Measurements from ENCODE around the gene PLA2G4B. TPM values are rescaled to one million over a fixed set of nuclear protein-coding genes. Genes with fewer than 3 reads are reported as not detected.

PLA2G4B gene
- total RNA-seq, 1 experiment from 2014 or later: 4.7 TPM

DNA sequence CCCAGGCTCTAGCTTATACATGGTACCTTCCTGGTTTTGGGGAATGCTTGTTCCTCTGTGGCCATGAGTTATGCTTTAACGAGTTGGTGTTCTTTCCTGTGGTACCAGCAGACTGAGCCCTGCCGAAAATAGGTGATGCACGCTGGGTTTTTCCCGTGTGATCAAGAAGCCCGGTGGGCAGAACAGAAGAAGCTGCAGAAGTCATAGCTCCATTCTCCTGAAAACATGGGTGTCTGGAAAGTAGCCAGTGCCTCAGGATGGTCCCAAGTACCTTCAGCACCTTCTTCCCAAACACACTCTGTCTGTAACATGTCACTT is 39.2 kb upstream of the PLA2G4B start:
- CTCF ChIA-PET: no interaction called here
- POLR2A ChIA-PET: interaction anchor here (0.6 kb wide), 1 partner anchor 63 kb away, joined by 4 read pairs; no protein-coding TSS in a partner anchor
- Histone ChIP-seq H3K27me3 (ENCODE audit: control insufficient read depth, insufficient read depth, low read length) (no peaks in the 10 kb centered on the region), H3K27ac (ENCODE audit: low read length) (no peak overlapping the region), H3K36me3 (ENCODE audit: control insufficient read depth, insufficient read depth, low read length) (no peaks in the 10 kb centered on the region; the same call in 1 of the 2 replicates), H3K4me1 (ENCODE audit: control insufficient read depth, insufficient read depth, low read length) (peaks cover 2% of the 10 kb centered on the region), H3K4me3 (ENCODE audit: low read depth in 2 of 2, low read length in 2 of 2) (no peak overlapping the region), H3K9me3 (ENCODE audit: control insufficient read depth, insufficient read depth, low read depth, low read length) (no peaks in the 10 kb centered on the region)
- in situ Hi-C loops (cut with HindIII; ENCODE audit: low pct_unique_long_range_greater_than_20kb, low sequenced_read_pairs): no loop called here
- TF ChIP-seq CTCF (IDR thresholded peaks at IDR 0.05) (no peak), POLR2AphosphoS5 (IDR thresholded peaks at IDR 0.05; ENCODE audit: low read depth, low read length) (no peak), SIN3A (IDR thresholded peaks at IDR 0.05; ENCODE audit: borderline replicate concordance, insufficient read depth, low read depth, low read length) (no peak), TCF7L2 (IDR thresholded peaks at IDR 0.05; ENCODE audit: low read depth, low read length) (no peak)
- TF ChIP-seq, protein P1, sequence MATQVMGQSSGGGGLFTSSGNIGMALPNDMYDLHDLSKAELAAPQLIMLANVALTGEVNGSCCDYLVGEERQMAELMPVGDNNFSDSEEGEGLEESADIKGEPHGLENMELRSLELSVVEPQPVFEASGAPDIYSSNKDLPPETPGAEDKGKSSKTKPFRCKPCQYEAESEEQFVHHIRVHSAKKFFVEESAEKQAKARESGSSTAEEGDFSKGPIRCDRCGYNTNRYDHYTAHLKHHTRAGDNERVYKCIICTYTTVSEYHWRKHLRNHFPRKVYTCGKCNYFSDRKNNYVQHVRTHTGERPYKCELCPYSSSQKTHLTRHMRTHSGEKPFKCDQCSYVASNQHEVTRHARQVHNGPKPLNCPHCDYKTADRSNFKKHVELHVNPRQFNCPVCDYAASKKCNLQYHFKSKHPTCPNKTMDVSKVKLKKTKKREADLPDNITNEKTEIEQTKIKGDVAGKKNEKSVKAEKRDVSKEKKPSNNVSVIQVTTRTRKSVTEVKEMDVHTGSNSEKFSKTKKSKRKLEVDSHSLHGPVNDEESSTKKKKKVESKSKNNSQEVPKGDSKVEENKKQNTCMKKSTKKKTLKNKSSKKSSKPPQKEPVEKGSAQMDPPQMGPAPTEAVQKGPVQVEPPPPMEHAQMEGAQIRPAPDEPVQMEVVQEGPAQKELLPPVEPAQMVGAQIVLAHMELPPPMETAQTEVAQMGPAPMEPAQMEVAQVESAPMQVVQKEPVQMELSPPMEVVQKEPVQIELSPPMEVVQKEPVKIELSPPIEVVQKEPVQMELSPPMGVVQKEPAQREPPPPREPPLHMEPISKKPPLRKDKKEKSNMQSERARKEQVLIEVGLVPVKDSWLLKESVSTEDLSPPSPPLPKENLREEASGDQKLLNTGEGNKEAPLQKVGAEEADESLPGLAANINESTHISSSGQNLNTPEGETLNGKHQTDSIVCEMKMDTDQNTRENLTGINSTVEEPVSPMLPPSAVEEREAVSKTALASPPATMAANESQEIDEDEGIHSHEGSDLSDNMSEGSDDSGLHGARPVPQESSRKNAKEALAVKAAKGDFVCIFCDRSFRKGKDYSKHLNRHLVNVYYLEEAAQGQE (IDR thresholded peaks at IDR 0.05; ENCODE audit: insufficient read depth in 1 of 2, low read depth in 2 of 2, low read length in 1 of 2): no peak
- BruUV-seq (replicated peaks): no TSS peak
- DNase-seq (ENCODE audit: low read depth, low spot score): no peak
- intact Hi-C loops (cut with micrococcal nuclease; ENCODE audit: unreplicated experiment): no loop called here
- ATAC-seq: no peak

- Histone ChIP-seq H3K36me3 (ENCODE audit: control insufficient read depth, insufficient read depth, low read length) (no peaks in the 10 kb centered on the region; the same call in 1 of the 2 replicates), H3K9me3 (ENCODE audit: control insufficient read depth, insufficient read depth, low read depth, low read length) (no peaks in the 10 kb centered on the region), H3K4me3 (ENCODE audit: low read depth in 2 of 2, low read length in 2 of 2) (no peak overlapping the region), H3K4me1 (ENCODE audit: control insufficient read depth, insufficient read depth, low read length) (peaks cover under 1% of the 10 kb centered on the region), H3K27ac (ENCODE audit: low read length) (no peak overlapping the region), H3K27me3 (ENCODE audit: control insufficient read depth, insufficient read depth, low read length) (no peaks in the 10 kb centered on the region)
- ChIA-PET POLR2A (no interaction called here), CTCF (interaction anchor here (0.5 kb wide), 1 partner anchor 196 kb away, joined by 3 read pairs; no protein-coding TSS in a partner anchor)
- no peak for TF ChIP-seq TCF7L2 (IDR thresholded peaks at IDR 0.05; ENCODE audit: low read depth, low read length)
- no peak for TF ChIP-seq SIN3A (IDR thresholded peaks at IDR 0.05; ENCODE audit: borderline replicate concordance, insufficient read depth, low read depth, low read length)
- TF ChIP-seq, protein P1 (IDR thresholded peaks at IDR 0.05; ENCODE audit: insufficient read depth in 1 of 2, low read depth in 2 of 2, low read length in 1 of 2): no peak
- no peak for TF ChIP-seq POLR2AphosphoS5 (IDR thresholded peaks at IDR 0.05; ENCODE audit: low read depth, low read length)
- TF ChIP-seq CTCF (IDR thresholded peaks at IDR 0.05): no peak
- BruUV-seq (replicated peaks): no TSS peak
- intact Hi-C loops (cut with micrococcal nuclease; ENCODE audit: unreplicated experiment): no loop called here
- no peak for DNase-seq (ENCODE audit: low read depth, low spot score)
- in situ Hi-C loops (cut with HindIII; ENCODE audit: low pct_unique_long_range_greater_than_20kb, low sequenced_read_pairs): no loop called here
- ATAC-seq: no peak
Measured at GRCh38 chr15:41801185-41801584, 37.5 kb upstream of the PLA2G4B start.
